Measurements from ENCODE around the gene APOL1. TPM values are rescaled to one million over a fixed set of nuclear protein-coding genes. Genes with fewer than 3 reads are reported as not detected.

Gene APOL1
- total RNA-seq, 1 experiment from 2014 or later, result 16.0 TPM

GRCh38 chr22:36232715-36233401, 20.1 kb upstream of the APOL1 start:
- no peaks in the 10 kb centered on the region for H3K36me3 ChIP-seq (ENCODE audit: control insufficient read depth, insufficient read depth, low read length)
- intact Hi-C loops (cut with micrococcal nuclease; ENCODE audit: unreplicated experiment) (no loop called here), in situ Hi-C loops (cut with HindIII; ENCODE audit: low pct_unique_long_range_greater_than_20kb, low sequenced_read_pairs) (no loop called here)
- BruUV-seq (replicated peaks), result no TSS peak
- TF ChIP-seq POLR2AphosphoS5 (IDR thresholded peaks at IDR 0.05; ENCODE audit: low read depth, low read length), result no peak
- TF ChIP-seq TCF7L2 (IDR thresholded peaks at IDR 0.05; ENCODE audit: low read depth, low read length), result no peak
- TF ChIP-seq, protein P1, sequence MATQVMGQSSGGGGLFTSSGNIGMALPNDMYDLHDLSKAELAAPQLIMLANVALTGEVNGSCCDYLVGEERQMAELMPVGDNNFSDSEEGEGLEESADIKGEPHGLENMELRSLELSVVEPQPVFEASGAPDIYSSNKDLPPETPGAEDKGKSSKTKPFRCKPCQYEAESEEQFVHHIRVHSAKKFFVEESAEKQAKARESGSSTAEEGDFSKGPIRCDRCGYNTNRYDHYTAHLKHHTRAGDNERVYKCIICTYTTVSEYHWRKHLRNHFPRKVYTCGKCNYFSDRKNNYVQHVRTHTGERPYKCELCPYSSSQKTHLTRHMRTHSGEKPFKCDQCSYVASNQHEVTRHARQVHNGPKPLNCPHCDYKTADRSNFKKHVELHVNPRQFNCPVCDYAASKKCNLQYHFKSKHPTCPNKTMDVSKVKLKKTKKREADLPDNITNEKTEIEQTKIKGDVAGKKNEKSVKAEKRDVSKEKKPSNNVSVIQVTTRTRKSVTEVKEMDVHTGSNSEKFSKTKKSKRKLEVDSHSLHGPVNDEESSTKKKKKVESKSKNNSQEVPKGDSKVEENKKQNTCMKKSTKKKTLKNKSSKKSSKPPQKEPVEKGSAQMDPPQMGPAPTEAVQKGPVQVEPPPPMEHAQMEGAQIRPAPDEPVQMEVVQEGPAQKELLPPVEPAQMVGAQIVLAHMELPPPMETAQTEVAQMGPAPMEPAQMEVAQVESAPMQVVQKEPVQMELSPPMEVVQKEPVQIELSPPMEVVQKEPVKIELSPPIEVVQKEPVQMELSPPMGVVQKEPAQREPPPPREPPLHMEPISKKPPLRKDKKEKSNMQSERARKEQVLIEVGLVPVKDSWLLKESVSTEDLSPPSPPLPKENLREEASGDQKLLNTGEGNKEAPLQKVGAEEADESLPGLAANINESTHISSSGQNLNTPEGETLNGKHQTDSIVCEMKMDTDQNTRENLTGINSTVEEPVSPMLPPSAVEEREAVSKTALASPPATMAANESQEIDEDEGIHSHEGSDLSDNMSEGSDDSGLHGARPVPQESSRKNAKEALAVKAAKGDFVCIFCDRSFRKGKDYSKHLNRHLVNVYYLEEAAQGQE (IDR thresholded peaks at IDR 0.05; ENCODE audit: insufficient read depth in 1 of 2, low read depth in 2 of 2, low read length in 1 of 2), result no peak
- TF ChIP-seq, protein P2, sequence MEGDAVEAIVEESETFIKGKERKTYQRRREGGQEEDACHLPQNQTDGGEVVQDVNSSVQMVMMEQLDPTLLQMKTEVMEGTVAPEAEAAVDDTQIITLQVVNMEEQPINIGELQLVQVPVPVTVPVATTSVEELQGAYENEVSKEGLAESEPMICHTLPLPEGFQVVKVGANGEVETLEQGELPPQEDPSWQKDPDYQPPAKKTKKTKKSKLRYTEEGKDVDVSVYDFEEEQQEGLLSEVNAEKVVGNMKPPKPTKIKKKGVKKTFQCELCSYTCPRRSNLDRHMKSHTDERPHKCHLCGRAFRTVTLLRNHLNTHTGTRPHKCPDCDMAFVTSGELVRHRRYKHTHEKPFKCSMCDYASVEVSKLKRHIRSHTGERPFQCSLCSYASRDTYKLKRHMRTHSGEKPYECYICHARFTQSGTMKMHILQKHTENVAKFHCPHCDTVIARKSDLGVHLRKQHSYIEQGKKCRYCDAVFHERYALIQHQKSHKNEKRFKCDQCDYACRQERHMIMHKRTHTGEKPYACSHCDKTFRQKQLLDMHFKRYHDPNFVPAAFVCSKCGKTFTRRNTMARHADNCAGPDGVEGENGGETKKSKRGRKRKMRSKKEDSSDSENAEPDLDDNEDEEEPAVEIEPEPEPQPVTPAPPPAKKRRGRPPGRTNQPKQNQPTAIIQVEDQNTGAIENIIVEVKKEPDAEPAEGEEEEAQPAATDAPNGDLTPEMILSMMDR (IDR thresholded peaks at IDR 0.05), result no peak
- TF ChIP-seq SIN3A (IDR thresholded peaks at IDR 0.05; ENCODE audit: borderline replicate concordance, insufficient read depth, low read depth, low read length), result no peak
- no peak overlapping the region for H3K27ac ChIP-seq (ENCODE audit: low read length)
- ChIA-PET CTCF (no interaction called here), POLR2A (no interaction called here)
- H3K4me3 ChIP-seq (ENCODE audit: low read depth in 2 of 2, low read length in 2 of 2), result no peak overlapping the region
- no peaks in the 10 kb centered on the region for H3K27me3 ChIP-seq (ENCODE audit: control insufficient read depth, insufficient read depth, low read length)
- no peak for ATAC-seq
- DNase-seq (ENCODE audit: low read depth, low spot score), result no peak
- no peaks in the 10 kb centered on the region for H3K9me3 ChIP-seq (ENCODE audit: control insufficient read depth, insufficient read depth, low read depth, low read length)
- H3K4me1 ChIP-seq (ENCODE audit: control insufficient read depth, insufficient read depth, low read length), result peaks cover 4% of the 10 kb centered on the region; the same call in 1 of the 2 replicates

- Histone ChIP-seq H3K27ac (ENCODE audit: low read length) (no peak overlapping the region), H3K27me3 (ENCODE audit: control insufficient read depth, insufficient read depth, low read length) (no peaks in the 10 kb centered on the region), H3K4me3 (ENCODE audit: low read depth in 2 of 2, low read length in 2 of 2) (no peak overlapping the region), H3K36me3 (ENCODE audit: control insufficient read depth, insufficient read depth, low read length) (no peaks in the 10 kb centered on the region), H3K9me3 (ENCODE audit: control insufficient read depth, insufficient read depth, low read depth, low read length) (no peaks in the 10 kb centered on the region), H3K4me1 (ENCODE audit: control insufficient read depth, insufficient read depth, low read length) (peaks cover 7% of the 10 kb centered on the region; the same call in 1 of the 2 replicates)
- ChIA-PET CTCF (no interaction called here), POLR2A (no interaction called here)
- BruUV-seq (replicated peaks), result no TSS peak
- intact Hi-C loops (cut with micrococcal nuclease; ENCODE audit: unreplicated experiment) (no loop called here), in situ Hi-C loops (cut with HindIII; ENCODE audit: low pct_unique_long_range_greater_than_20kb, low sequenced_read_pairs) (no loop called here)
- DNase-seq (ENCODE audit: low read depth, low spot score) (no peak), ATAC-seq (no peak)
- TF ChIP-seq, protein P1 (IDR thresholded peaks at IDR 0.05; ENCODE audit: insufficient read depth in 1 of 2, low read depth in 2 of 2, low read length in 1 of 2), result no peak
- TF ChIP-seq SIN3A (IDR thresholded peaks at IDR 0.05; ENCODE audit: borderline replicate concordance, insufficient read depth, low read depth, low read length) (no peak), TCF7L2 (IDR thresholded peaks at IDR 0.05; ENCODE audit: low read depth, low read length) (no peak), POLR2AphosphoS5 (IDR thresholded peaks at IDR 0.05; ENCODE audit: low read depth, low read length) (no peak)
- TF ChIP-seq, protein P2 (IDR thresholded peaks at IDR 0.05), result no peak
Observed at GRCh38 chr22:36233796-36234195, 19.1 kb upstream of the APOL1 start.

All from Panc1 (cell line).